IPS DF 19.7 (cell line): ENCODE results near the gene CLEC3B.
"Not testable (repeated sequence)": the region's sequence is repeated elsewhere in the genome, so short reads cannot be mapped to it uniquely, and the experiment has no call there.

Source experiments
- DNase-seq: peaks from one replicate; pipeline ENCODE4 v3.0.0-alpha.2; 2013; ENCODE audit warnings: low read depth, low spot score

The CLEC3B gene, protein sequence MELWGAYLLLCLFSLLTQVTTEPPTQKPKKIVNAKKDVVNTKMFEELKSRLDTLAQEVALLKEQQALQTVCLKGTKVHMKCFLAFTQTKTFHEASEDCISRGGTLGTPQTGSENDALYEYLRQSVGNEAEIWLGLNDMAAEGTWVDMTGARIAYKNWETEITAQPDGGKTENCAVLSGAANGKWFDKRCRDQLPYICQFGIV

DNA sequence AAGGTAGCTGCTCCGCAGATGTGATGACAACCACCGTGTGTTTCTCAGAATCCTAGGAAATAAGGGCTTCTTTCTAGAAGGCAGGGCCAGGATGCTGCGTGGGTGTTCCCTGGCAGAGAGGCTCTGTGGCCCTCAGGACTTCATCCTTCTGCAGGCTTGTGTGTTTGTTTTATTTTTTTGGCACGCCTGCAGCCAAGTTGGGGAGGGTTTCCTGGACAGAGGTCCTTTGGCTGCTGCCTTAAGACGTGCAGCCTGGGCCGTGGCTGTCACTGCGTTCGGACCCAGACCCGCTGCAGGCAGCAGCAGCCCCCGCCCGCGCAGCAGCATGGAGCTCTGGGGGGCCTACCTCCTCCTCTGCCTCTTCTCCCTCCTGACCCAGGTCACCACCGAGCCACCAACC lies at the start of gene CLEC3B:
CLEC3B (plus strand) TSS at position 266 of the 400 bp plus-strand sequence; CDS start at position 326, 60 bp downstream.
- DNase-seq: no peak

DNA sequence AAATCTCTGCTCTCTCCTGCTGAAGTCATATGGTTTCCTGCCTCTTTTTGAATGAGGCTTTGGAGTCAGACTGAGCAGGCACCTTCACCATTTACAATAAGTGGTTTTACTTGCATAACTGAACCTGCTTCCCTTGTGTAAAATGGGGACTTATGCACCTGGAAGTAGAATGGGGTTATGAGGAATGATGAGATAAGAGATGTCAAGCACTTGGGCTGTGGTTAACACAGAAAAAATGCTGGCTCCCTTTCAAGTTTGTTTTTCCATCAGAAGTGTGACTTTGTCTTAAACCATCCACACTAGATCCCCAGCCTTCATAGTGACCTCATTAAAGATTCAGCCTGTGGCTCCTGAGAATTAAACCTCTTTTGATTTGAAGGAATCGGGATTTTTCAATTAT lies 44.9 kb upstream of the CLEC3B start:
- no peak for DNase-seq

DNA sequence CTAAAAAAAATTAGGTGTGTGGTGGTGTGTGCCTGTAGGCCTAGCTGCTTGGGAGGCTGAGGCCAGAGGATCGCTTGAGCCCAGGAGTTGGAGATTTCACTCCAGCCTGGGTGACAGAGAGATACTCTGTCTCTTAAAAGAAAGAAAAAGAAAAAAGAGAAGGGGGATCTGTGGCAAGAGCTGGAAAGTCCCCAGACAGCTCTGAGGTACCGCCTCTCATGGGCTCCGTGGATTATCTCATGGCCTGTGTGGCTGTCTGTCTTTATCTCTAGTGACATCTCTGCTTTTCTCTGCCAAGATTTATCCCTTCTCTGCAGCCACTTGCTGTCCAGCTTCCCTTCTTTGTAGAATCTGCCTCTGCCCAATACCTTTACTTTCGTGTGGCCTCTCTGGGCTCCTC lies 44.4 kb upstream of the CLEC3B start:
- DNase-seq: no peak

DNA sequence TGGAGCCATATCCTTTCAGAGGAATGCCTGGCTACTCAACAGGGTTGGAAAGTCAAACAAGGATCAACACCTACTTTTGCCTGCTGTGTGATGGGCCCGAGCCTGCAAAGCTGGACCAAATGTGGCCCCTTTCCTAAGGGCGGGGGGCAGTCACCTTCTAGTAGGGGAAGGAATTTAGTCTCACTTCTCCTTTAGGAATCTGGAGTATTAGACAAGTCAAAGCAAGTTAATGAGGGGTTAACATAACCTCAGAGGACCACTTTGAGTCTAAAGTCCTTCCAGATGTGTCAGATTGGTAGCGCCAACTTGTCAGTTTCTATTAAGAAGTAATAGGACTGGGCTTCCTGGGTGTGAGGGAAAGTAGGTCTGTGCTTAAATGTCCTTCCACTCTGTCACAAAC lies 43.3 kb upstream of the CLEC3B start:
- no peak for DNase-seq

DNA sequence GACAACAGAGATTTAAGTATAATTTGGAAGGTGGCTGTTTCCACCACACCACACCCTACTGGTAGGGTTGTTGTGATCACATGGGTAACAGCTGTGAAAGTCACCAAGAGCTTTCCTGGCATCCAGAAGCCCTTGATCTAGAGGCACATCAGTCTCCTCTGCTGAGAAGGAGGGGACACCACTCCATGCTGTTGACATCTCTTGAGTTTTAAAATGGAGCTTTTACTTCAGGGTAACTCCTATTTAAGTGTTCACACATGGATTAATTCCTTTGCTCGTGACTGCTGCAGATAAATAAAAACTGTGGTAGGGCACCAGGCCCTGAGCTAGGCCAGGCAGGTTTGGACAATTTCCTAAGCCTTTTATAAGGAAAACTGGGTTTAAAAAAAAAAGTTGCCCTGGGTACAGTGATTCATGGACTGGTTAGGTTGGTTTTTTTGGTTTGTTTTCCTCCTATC lies 42.6 kb upstream of the CLEC3B start:
- no peak for DNase-seq

DNA sequence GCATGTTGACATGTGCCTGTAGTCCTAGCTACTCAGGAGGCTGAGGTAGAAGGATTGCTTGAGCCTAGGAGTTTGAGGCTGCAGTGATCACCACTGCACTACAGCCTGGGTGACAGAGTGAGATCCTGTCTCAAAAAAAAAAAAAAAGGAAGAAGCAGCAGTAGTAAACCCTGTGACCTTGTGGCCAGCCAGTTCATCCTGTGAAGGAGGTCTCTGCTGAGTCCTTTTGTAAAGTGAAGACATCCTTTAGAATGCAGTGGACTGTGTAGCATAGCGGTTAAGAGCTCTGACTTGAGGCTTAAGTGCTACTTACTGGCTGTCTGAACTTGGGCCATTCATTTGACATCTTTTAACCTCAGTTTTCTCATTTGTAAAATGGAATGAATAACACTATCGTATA lies 41.8 kb upstream of the CLEC3B start:
- DNase-seq: no peak

DNA sequence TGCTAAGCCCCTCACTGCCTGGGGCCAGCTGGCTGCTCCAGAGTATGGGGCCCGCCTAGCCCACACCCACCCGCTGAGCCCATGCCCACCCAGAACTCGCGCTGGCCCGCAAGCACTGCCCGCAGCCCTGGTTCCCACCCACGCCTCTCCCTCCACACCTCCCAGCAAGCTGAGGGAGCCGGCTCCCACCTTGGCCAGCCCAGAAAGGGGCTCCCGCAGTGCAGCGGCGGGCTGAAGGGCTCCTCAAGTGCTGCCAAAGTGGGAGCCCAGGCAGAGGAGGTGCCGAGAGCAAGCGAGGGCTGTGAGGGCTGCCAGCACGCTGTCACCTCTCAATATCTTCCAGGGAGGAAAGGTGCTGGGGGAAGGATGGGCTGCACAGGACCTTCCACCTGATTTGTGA lies 39.8 kb upstream of the CLEC3B start:
- not testable (repeated sequence) for DNase-seq

DNA sequence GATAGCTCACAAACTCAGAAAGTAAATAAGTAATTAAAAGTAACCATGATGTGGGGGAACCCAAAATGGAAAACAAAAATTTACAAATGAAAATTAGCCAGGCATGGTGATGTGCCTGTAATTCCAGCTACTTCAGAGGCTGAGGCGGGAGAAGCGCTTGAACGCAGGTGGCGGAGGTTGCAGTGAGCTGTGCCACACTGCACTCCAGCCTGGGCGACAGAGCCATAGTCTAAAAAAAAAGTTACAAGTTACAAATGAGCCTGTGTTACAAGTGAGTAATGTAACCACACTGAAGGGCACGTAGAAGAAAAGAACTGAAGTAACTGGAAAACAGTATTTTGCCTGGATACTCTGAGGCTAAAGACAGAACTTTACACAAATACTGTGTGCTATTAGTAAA lies 38.8 kb upstream of the CLEC3B start:
- no peak for DNase-seq

DNA sequence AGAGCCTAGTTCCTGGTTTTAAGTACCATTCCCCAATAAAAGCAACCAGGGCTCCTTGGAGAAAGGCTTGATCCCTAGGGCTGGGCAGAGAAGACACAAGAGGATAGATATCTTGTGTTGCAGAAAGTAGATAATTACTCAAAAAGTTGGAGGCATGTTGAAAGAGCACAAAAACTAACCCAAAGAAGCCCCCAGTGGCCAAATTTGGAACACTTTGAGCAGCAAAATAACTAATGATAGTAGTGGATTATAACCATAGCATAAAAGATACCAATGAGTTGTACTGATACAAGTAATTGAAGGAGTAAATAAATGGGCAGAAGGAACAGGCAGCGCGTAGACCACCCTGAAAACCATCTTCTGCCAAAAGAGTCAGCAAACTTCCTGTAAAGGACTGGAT lies 38.0 kb upstream of the CLEC3B start:
- DNase-seq: no peak

DNA sequence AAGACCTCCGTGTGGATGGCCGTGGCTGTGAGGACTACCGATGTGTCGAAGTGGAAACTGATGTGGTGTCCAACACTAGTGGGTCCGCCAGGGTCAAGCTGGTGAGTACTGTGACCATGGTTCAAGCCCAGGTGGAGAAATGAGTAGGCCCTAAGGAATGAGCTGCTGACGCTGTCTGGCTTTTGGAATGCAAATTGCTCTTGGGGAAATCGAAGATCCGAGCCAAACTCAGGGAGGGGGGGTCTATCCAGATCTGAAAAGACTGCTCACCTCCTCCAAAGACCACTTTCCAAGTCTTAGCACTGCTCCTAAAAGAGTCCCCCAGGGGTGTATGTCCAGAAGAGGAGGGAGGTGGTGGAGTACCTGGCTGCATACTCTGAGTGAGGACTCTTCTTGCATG lies 37.0 kb upstream of the CLEC3B start:
- DNase-seq: no peak

DNA sequence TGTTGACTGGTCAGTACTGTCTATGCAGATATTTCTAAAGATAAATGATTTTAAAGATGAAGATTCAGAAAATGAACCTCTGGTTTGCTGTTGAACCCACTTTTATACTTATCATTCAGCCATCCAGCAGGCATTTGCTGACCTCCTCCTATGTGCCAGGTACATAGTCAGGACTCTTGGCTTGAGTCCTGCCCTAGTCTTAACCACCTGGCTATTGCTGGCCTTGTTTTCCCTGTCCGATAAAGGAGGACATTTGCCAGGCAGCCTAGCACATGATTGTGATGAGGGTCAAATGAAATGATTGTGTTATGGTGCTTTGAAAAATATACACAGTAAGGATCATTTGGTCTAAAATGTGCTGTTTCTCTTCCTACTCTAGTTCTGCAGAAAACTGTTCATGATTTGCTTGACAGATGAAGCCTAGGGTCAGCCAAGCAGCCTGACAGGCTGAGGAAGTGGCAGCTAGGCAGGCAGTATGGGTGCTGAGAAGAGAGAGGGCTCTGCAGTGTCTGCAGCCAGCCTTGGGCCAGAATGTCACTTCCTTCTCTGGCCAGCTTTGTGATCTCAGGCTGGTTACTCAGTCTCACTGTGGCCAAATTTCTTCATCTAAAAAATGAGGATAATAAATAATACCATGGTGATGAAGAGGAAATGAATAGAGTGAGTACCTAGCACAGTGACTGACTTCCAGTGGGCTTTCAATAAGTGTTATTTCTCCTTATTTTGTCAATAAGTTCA lies 36.3 kb upstream of the CLEC3B start:
- DNase-seq: no peak

DNA sequence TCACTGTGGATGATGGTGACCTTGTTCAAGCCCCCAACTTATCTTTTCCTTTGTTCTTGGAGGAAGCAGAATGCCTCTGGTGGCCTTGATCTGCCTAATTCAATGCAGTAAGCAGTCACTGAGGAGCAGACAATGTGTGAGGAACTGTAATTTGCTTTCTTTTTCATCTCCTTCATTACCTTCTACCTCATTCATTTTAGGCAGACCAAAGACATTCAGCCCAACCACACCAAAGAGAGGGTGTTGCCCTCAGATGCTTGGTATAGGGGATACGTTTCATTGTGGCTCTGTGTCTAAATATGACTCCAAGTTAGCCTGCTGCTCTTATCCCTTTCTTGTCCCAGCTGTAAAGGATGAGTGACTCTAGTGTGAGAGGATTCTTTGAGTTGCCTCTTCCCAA lies 34.8 kb upstream of the CLEC3B start:
- DNase-seq: no peak

DNA sequence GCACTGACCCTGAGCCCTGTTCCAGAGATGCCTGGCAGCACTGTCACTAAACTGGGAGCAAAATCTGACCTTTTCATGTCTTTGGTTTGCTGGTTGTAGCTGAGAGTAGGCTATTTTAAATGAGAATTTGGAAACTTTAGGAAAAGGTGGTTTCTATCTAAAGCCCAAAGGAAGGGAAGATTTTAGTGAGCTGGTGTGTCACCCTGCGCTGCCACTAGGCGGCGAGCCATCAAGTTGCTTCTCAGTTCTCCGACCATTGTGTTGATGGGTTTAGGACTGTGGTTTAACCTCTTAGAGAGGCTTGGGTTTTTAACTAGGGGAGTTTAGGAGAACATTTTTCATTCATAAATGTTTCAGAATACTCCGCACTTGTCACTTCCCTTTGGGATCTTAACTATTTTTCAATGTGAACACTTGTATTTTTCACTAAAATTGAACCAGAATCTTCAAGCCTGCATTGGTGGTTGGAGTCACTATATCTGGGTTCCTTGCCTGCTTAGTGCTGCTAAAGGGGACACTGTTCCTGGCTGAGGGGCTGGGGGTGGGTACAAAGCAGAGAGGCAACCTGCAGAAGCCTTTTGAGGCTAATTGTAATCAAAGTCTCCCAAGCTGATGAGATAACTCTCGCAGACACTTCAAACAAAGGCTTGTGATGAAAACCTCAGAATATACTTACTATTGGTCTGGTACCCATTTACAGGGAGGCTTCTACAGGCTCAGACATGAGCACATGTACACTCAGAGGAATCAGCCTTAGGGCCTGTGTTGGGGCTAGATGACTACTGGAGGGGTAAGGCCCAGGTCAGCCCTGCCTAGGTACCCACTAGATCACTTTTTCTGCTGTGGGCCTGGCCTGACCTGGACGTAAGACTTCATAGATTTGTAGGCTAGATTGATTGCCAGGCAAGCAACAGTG lies 33.3 kb upstream of the CLEC3B start:
- no peak for DNase-seq

DNA sequence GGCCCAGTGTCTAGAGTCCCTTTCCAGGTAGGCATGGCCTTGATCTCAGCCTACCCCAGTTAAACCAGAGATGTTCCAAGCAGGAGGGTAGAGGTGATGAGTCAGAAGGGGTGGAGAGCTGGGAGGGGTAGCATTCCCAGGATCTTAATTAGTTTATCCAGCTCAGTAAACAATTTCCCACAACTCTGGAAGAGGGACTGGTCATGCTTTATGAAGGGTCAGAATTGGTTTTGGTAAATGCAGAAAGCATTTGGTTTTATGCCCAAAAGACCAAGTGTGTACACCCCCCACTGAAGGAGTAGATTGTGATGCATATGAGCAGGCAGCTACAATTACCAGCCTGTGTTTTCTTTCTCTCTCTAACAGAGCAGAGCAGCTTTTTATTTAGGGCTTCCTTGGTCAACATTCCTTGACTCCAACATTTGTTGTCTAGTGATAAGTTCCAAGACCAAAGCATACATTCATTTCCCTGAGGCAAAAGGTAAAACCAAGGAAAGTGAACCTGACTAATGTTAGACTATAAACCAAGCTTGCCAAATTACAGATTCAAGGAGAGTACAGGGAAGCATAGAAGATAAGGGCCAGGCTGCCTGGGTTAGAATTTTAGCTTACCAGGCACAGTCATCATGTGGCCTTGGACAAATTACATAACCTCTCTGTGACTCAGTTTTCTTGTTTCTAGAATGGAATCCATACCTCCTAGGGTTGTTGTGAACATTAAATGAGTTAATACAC lies 32.5 kb upstream of the CLEC3B start:
- DNase-seq: no peak

DNA sequence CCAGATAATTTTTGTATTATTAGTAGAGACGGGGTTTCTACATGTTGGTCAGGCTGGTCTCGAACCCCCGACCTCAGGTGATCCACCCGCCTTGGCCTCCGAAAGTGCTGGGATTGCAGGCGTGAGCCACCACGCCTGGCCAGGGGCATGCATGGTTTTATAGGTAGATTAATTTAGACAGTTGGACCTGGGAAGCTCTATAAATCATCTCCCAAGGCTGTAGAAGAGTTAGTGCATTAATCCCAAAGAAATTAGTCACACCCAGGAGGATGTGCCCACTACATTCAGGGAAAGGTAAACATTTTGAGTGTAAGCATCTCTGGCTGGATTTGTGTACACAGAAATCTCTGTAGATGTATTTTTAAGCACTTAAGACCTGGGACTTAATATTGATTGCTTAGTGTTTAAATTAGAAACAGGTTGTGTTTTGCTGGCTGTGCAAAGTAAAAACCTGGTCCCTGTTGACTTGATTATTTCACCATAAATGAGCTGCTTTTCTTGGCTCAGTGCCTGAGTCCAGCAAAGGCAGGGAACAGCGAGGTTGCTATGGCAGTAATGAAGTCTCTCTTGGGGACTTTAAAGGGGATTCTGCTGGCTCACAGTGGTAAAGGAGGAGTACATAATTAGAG lies 30.8 kb upstream of the CLEC3B start:
- DNase-seq: no peak

DNA sequence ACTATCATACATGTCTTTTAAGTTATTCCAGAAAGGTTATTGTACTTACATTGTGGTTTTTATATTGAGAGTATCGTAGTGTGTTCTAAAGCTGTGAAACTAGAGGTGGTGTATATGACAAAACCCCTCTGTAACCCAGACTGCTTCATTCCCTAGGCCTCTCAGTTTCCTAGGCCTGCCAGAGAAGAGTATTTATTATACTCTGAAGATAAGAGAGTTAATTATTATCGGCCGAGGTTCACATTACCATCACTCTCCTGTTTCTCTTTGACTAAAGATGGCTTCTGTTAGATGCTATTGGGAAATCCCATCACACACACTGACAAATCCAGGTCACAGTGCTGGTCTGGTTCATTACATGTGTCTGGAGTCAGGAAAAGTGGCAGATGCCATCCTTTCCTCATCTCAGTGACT lies 29.5 kb upstream of the CLEC3B start:
- no peak for DNase-seq

DNA sequence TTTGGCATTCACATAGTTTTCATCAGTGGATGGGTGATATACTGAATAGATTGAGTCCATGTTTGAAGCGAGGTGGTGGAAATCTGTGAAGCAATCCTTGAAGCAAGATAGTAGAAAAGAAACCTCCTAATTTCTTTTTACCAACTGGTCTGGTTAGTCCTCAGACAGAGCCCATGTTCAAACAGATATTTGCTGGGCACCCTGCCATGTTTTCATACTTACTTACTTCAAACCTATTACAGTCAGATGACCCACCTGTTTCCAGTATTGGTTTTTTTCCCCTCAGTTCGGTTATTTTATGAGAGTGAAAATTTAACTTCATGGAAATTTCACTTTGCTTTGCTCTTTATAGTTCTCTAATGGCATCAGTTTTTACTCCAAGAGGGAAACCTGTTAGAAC lies 26.3 kb upstream of the CLEC3B start:
- no peak for DNase-seq

DNA sequence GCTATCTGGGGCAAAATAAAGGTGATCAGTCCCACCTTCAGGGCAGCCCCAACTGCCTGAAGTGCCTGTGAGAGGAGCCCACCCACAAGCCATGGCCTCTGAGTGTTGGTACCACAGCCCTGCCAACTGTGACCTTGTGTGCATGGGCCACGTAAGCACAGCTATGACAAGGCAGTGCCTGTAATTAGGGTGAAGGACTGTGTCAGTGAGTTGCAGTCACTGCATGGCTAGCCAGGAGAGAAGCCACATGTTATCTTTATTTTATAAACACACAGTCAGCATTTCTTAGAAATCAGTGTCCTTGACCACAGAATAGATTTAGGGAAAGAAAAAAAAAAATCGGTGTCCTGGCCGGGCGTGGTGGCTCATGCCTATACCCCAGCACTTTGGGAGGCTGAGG lies 25.3 kb upstream of the CLEC3B start:
- DNase-seq: no peak

DNA sequence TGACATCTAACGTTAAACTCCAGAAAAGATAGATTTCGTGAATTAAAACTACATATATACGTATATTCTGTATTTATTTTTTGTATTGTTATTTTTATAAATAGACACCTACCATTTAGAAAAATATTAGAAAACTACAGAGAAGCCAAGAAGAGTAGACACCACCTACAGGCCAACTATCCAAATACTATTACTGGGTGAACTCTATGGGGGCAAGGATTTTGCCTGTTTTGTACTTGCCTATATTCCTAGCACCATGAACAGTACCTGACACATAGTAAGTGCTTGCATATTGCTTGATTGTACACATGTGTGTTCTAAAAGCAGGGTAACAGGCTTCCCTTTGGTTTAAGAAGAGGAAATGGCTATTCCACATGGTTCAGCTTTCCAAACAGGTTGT lies 24.4 kb upstream of the CLEC3B start:
- no peak for DNase-seq

DNA sequence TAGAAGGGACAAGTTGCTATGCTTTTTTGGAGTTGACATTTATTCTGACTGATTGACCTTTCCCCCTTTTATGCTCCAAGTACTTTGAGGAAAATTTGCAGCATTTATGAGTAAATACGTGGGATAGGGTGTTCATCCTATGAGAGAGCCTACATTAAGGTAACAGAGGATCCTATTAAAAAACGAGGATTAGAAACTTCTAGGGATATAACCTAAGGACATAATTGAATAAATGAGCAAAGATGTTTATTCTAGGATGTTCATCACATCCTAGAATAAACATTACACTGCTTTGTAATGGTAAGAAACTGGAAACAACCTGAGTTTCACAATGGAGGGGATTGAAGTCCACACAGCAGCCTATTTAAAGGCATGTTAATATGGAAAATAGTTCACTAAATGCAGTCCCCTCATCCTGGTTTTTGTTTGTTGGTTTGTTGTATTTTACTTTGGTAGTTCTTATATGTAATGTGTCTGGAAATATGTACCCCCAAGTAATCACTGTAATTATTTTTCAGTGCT lies 23.9 kb upstream of the CLEC3B start:
- no peak for DNase-seq

DNA sequence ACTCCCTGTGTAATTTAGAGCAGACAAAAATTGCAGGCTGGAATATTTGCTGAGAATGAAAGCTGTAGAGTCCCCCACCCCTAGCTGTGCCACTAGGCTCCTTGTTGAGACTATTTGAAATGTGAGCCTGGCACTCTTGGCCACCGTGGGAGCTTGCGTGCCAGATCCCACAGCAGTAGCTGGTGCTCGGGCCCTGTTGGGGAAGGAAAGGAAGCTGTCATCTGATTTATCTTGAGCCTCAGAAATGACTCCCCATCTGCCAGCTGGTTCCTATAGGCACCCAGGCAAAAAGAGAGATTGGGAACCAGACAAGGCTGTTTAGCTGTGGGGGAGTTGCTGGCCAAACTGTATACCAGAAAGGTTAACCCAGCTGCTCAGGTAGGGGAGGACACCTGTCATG lies 23.4 kb upstream of the CLEC3B start:
- DNase-seq: no peak
